PC-3 (cell line): ENCODE data around the gene CDH13. TPM values are rescaled to one million over a fixed set of nuclear protein-coding genes. Genes with fewer than 3 reads are reported as not detected.

Source experiments
- ATAC-seq: fragments of 200-7000 bp; cut with Tn5 transposase; 2 replicates; pipeline ENCODE4 v1.9.1; 2020; ENCODE audit warnings: mild to moderate bottlenecking, moderate library complexity
- BruUV-seq: library from RNA; stranded (reverse); fragments of 400-500 nt; replicated peaks from 2 replicates; lab custom pipeline; 2021; lab: Mats Ljungman, UMichigan
- CTCF ChIA-PET: fragments of 300-600 bp; sonication (Branson Sonifier 250); formaldehyde crosslinking; loops from one replicate; lab custom pipeline; 2022; ENCODE audit warnings: antibody characterized with exemption; lab: Charles Lee
- POLR2A ChIA-PET: fragments of 300-600 bp; sonication (Branson Sonifier 250); formaldehyde crosslinking; loops from one replicate; lab custom pipeline; 2022; ENCODE audit warnings: antibody characterized with exemption; ENCODE audit not compliant: unreplicated experiment; lab: Charles Lee
- DNase-seq: peaks from one replicate; pipeline ENCODE4 v3.0.0-alpha.2; 2015
- H2AFZ ChIP-seq: fragments of 300-600 bp; sonication (generic); 2 replicates; pipeline ENCODE4 v1.6.0; 2016; ENCODE audit warnings: antibody characterized with exemption, low read length
- H3F3A ChIP-seq: fragments of 300-600 bp; sonication (generic); one replicate; pipeline ENCODE4 v1.6.0; 2017; ENCODE audit warnings: antibody characterized with exemption, low read length, control low read depth, mild to moderate bottlenecking; ENCODE audit not compliant: unreplicated experiment
- H3K27ac ChIP-seq: fragments of 300-600 bp; sonication (generic); 2 replicates; pipeline ENCODE4 v1.5.1; 2016; ENCODE audit warnings: mild to moderate bottlenecking, low read length
- H3K27me3 ChIP-seq: fragments of 300-600 bp; sonication (generic); 2 replicates; pipeline ENCODE4 v1.6.1; 2016; ENCODE audit warnings: low read length, mixed read lengths
- H3K36me3 ChIP-seq: fragments of 300-600 bp; sonication (generic); 2 replicates; pipeline ENCODE4 v1.6.1; 2016; ENCODE audit warnings: low read depth, mixed run types, low read length, mixed read lengths
- H3K4me1 ChIP-seq: fragments of 300-600 bp; sonication (generic); 2 replicates; pipeline ENCODE4 v1.5.1; 2016; ENCODE audit warnings: low read length; ENCODE audit not compliant: insufficient read depth
- H3K4me2 ChIP-seq: fragments of 300-600 bp; sonication (generic); 2 replicates; pipeline ENCODE4 v1.6.0; 2016; ENCODE audit warnings: low read length
- H3K4me3 ChIP-seq: fragments of 300-600 bp; sonication (generic); 2 replicates; pipeline ENCODE4 v1.5.1; 2016; ENCODE audit warnings: mild to moderate bottlenecking, low read length, mixed read lengths
- H3K79me2 ChIP-seq: fragments of 300-600 bp; sonication (generic); 2 replicates; pipeline ENCODE4 v1.6.1; 2017; ENCODE audit warnings: low read length, mixed read lengths
- H3K9ac ChIP-seq: fragments of 300-600 bp; sonication (generic); 2 replicates; pipeline ENCODE4 v1.6.0; 2016; ENCODE audit warnings: mild to moderate bottlenecking, low read length
- H3K9me2 ChIP-seq: fragments of 300-600 bp; sonication (generic); replicated peaks from 2 replicates; pipeline ENCODE4 v1.6.1; 2016; ENCODE audit warnings: mixed run types, low read length, mixed read lengths
- H3K9me3 ChIP-seq: fragments of 300-600 bp; sonication (generic); 2 replicates; pipeline ENCODE4 v1.6.1; 2016; ENCODE audit warnings: low read length, mixed read lengths
- H4K20me1 ChIP-seq: fragments of 300-600 bp; sonication (generic); 2 replicates; pipeline ENCODE4 v1.6.1; 2016; ENCODE audit warnings: low read length, mixed read lengths
- EZH2 ChIP-seq: fragments of 300-600 bp; sonication (generic); IDR thresholded peaks from one replicate; pipeline ENCODE4 v1.6.1; 2017; ENCODE audit warnings: antibody characterized with exemption, mild to moderate bottlenecking, low read length; ENCODE audit not compliant: unreplicated experiment
- EZH2phosphoT487 ChIP-seq: fragments of 300-600 bp; sonication (generic); IDR thresholded peaks from 2 replicates; pipeline ENCODE4 v1.6.1; 2018; ENCODE audit warnings: mild to moderate bottlenecking, antibody characterized with exemption, low read length, borderline replicate concordance
- intact Hi-C: fragments of 100-400 bp; cut with micrococcal nuclease; formaldehyde crosslinking; loops from 2 replicates; pipeline ENCODE4 v1.9.0; 2023
- total RNA-seq: library from RNA; depleted of rRNA; stranded (reverse); fragments of >200 nt; gene quantifications from 2 replicates; pipeline ENCODE4 v1.2.3, GENCODE V29; 2014
- TF ChIP-seq, protein P1 (sequence below): fragments of 300-600 bp; sonication (generic); conservative IDR thresholded peaks from 2 replicates; pipeline ENCODE4 v1.5.1; 2017; ENCODE audit warnings: antibody characterized with exemption, low read depth, mild to moderate bottlenecking, low read length

The CDH13 gene
- total RNA-seq, 1 experiment from 2014 or later = 0.36 TPM

GRCh38 chr16:83830769-83831455, 1204.1 kb downstream of the CDH13 start:
- no peaks in the 10 kb centered on the region for H3K36me3 ChIP-seq
- no peaks in the 10 kb centered on the region for H3K79me2 ChIP-seq
- no peak for ATAC-seq
- H3K4me2 ChIP-seq = no peak overlapping the region
- no peaks in the 10 kb centered on the region for H4K20me1 ChIP-seq
- BruUV-seq = no TSS peak
- no peak for DNase-seq
- H3K9me2 ChIP-seq = no peaks in the 10 kb centered on the region
- H3K4me3 ChIP-seq = no peak overlapping the region
- no peaks in the 10 kb centered on the region for H3K9me3 ChIP-seq
- ChIA-PET POLR2A (no interaction called here), CTCF (no interaction called here)
- no peak overlapping the region for H2AFZ ChIP-seq
- H3K9ac ChIP-seq = no peak overlapping the region
- intact Hi-C loops = no loop called here
- TF ChIP-seq, protein P1, sequence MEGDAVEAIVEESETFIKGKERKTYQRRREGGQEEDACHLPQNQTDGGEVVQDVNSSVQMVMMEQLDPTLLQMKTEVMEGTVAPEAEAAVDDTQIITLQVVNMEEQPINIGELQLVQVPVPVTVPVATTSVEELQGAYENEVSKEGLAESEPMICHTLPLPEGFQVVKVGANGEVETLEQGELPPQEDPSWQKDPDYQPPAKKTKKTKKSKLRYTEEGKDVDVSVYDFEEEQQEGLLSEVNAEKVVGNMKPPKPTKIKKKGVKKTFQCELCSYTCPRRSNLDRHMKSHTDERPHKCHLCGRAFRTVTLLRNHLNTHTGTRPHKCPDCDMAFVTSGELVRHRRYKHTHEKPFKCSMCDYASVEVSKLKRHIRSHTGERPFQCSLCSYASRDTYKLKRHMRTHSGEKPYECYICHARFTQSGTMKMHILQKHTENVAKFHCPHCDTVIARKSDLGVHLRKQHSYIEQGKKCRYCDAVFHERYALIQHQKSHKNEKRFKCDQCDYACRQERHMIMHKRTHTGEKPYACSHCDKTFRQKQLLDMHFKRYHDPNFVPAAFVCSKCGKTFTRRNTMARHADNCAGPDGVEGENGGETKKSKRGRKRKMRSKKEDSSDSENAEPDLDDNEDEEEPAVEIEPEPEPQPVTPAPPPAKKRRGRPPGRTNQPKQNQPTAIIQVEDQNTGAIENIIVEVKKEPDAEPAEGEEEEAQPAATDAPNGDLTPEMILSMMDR = no peak
- TF ChIP-seq EZH2phosphoT487 (no peak), EZH2 (no peak)
- no peaks in the 10 kb centered on the region for H3F3A ChIP-seq
- 0 out of 2 replicates have a peak, but pooled peaks cover 10% of the 10 kb centered on the region for H3K27me3 ChIP-seq
- no peak overlapping the region for H3K27ac ChIP-seq
- peaks cover 7% of the 10 kb centered on the region; the same call in 1 of the 2 replicates for H3K4me1 ChIP-seq

DNA sequence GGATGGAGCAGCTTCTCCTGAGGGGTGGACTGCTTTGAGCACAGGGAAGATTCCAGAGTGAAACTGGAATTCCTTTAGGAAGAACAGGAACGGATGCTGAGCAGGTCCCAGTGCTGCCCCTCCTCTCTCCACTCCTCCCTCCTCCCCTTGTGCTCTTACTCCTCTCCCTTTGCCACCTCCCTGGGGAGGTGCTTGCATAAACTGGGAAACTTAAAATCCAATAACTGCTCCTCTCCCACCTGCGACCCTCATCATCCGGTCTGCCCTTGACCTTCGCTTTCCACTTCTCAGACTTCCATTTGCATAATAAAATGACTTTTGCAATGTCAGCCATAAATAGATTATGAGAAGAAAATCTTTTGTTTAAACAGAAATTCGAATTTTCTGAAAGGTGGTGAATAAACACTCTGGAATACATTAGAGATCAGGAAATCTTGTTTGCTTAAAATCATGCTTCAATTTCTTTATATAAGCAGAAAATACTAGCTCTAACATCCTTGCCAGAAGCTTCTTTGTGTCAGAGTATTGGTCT, 1204.8 kb downstream of the CDH13 start:
- Histone ChIP-seq H3K36me3 (no peaks in the 10 kb centered on the region), H3K27ac (no peak overlapping the region), H3K79me2 (no peaks in the 10 kb centered on the region), H3K4me3 (no peak overlapping the region), H3K27me3 (0 out of 2 replicates have a peak, but pooled peaks cover 10% of the 10 kb centered on the region), H3K9ac (no peak overlapping the region), H3K9me3 (no peaks in the 10 kb centered on the region), H2AFZ (no peak overlapping the region), H4K20me1 (no peaks in the 10 kb centered on the region), H3K9me2 (no peaks in the 10 kb centered on the region), H3F3A (no peaks in the 10 kb centered on the region), H3K4me1 (peaks cover 8% of the 10 kb centered on the region; the same call in 1 of the 2 replicates), H3K4me2 (no peak overlapping the region)
- intact Hi-C loops = no loop called here
- POLR2A ChIA-PET = no interaction called here
- CTCF ChIA-PET = no interaction called here
- DNase-seq (no peak), ATAC-seq (no peak)
- BruUV-seq = no TSS peak
- TF ChIP-seq, protein P1 = no peak
- TF ChIP-seq EZH2phosphoT487 = no peak
- TF ChIP-seq EZH2 = no peak

DNA sequence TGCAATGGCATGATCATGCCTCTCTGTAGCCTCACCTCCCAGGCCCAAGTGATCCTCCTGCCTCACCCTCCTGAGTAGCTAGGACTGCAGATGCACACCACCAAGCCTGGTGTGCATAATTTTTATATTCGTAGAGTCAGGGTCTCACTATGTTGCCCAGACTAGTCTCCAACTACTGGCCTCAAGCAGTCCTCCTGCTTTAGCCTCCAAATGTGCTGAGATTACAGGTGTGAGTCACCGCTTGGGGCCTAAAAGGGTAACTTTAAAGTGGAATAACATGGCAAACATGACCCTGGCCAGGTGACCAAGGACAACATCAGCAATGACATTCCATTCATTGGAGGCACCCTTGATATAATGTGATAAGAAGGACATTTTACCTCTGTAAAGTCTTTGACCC, 1207.2 kb downstream of the CDH13 start:
- H3K27me3 ChIP-seq = peaks cover 32% of the 10 kb centered on the region
- CTCF ChIA-PET = no interaction called here

More for the DNA sequence above, 1207.2 kb downstream of the CDH13 start:
- intact Hi-C loops = no loop called here
- BruUV-seq = no TSS peak
- Histone ChIP-seq H3K4me3 (no peak overlapping the region), H3F3A (no peaks in the 10 kb centered on the region), H4K20me1 (no peaks in the 10 kb centered on the region), H3K79me2 (no peaks in the 10 kb centered on the region), H3K27ac (no peak overlapping the region), H3K4me1 (peaks cover 8% of the 10 kb centered on the region; the same call in 1 of the 2 replicates), H3K9ac (no peak overlapping the region), H3K4me2 (no peak overlapping the region), H3K36me3 (no peaks in the 10 kb centered on the region), H3K9me2 (no peaks in the 10 kb centered on the region), H2AFZ (no peak overlapping the region), H3K9me3 (no peaks in the 10 kb centered on the region)
- POLR2A ChIA-PET = no interaction called here
- DNase-seq (no peak), ATAC-seq (no peak)
- TF ChIP-seq, protein P1 = no peak
- TF ChIP-seq EZH2 (no peak), EZH2phosphoT487 (no peak)
